Left kidney (tissue), 2 donors: Measurements from ENCODE around the gene PRSS50. TPM values are rescaled to one million over a fixed set of nuclear protein-coding genes. Genes with fewer than 3 reads are reported as not detected.
"Not testable (repeated sequence)": the region's sequence is repeated elsewhere in the genome, so short reads cannot be mapped to it uniquely, and the experiment has no call there.

ENCODE experiments used
- DNase-seq: peaks from one replicate; pipeline ENCODE4 v3.0.0-alpha.2; 2013
- polyA plus RNA-seq: library from polyadenylated mRNA; unstranded; fragments of 120-200 nt; gene quantifications from one replicate; pipeline ENCODE4 v1.2.1, GENCODE V29; 2013; ENCODE audit not compliant: insufficient read length

PRSS50 gene
- polyA plus RNA-seq, 1 donor, result 3.2 TPM

- DNase-seq, result no peak
These were observed 9.1 kb downstream of the PRSS50 start for GRCh38 chr3:46708401-46709156.

- no peak for DNase-seq
These were observed 10.1 kb downstream of the PRSS50 start for GRCh38 chr3:46707601-46708011.

DNA sequence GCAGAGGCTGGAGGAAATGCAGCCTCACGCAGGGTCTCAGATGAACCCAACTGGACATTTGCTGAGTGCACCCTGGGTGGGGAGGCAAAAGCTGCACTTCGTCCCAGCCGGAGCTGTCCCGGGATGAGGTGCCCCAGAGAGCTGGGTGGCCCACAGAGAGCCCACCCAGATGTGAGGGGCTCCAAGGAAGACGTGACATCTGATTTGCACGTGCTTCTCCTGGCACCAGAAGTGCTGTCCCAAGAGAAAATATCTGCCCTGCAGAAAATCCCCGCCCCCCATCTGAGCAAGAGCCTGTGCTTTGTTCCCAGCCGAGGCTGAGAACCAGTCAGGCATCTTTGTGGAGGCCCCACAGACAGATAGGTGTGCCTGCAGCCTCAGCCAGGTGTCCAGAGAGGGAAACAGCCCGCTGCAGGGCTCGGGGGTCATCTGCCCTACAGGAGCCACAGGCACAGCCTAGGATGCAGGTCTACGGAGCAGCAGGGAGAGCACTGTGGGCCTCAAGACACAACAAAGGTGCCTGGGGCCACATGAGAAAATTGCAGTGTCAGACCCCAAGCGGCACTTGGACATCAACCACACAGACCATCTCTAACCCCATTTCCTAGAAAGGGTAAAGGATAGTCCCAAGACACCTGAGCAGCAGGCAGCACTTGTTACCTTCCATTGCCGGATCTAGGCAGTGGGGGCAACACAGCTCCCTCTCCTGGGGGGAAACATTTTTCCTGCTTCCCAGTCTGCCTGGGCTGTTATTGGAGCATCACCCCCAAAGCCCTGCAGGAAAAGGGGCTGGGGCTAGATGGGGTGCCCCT lies 10.7 kb downstream of the PRSS50 start:
- DNase-seq, result no peak

DNA sequence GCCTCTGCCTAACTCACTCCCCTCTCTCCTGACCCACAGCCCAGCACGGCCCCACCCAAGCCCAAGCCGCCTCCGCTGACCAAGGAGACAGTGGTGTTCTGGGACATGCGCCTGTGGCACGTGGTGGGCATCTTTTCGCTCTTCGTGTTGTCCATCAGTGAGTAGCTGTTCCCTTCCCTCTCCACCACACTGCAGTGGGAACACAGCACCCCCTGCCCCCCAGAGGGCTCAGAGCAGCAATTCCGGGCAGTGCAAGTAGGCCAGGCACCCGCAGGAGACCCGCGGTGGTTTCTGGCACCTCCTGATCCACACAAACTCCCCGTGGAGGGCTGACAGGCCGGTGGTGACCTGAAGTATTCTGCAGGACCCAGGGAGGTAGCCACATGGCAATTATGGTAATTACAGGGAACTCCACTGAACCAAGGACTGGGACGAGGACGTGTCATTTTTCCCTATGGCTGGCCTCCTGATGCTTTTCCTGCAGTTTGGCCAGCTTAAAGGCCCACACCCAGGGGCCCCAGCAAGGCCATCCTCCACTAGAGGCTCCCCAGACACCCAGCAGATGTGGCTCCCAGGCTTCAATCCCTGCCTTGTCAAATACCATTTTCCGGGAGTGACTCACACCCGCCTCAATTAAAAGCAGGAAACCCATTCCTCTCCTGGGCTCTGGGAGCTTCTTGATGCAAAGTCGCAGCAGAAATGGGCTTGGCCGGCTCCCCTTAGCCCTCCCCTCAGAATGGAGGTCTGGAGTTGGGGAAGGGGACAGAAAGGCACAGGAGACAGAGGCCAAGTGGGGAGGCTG lies 11.7 kb downstream of the PRSS50 start:
- no peak for DNase-seq

GRCh38 chr3:46705022-46705530 lies 12.6 kb downstream of the PRSS50 start:
- peak; percentile 57 for DNase-seq

GRCh38 chr3:46704346-46704745 lies 13.3 kb downstream of the PRSS50 start:
- not testable (repeated sequence) for DNase-seq

DNA sequence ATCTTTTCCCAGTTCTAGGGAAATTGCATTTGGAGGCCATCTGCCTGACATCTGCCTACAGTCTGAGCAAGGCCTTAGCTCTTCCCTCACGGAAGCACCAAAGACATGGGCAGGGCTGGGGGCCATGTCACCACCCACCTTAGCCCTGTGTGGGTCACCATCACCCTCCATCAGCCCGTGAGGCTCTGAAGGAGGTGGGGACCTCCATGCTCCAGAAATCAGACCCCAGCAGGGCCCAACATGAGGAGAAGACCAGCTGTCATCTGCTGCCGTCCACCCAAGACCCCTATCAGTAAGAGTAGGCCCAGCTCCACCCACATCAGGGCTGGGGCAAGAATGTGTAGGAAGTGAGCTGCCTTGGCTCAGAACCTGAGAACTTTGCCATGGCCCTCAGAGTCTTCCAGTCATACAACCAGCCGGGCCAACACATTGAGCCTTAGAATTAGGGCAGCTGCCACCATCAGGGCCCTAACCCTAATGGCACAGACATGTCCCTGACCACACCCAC lies 14.6 kb downstream of the PRSS50 start:
- no peak for DNase-seq

GRCh38 chr3:46702246-46703012 lies 15.2 kb downstream of the PRSS50 start:
- DNase-seq, result no peak

DNA sequence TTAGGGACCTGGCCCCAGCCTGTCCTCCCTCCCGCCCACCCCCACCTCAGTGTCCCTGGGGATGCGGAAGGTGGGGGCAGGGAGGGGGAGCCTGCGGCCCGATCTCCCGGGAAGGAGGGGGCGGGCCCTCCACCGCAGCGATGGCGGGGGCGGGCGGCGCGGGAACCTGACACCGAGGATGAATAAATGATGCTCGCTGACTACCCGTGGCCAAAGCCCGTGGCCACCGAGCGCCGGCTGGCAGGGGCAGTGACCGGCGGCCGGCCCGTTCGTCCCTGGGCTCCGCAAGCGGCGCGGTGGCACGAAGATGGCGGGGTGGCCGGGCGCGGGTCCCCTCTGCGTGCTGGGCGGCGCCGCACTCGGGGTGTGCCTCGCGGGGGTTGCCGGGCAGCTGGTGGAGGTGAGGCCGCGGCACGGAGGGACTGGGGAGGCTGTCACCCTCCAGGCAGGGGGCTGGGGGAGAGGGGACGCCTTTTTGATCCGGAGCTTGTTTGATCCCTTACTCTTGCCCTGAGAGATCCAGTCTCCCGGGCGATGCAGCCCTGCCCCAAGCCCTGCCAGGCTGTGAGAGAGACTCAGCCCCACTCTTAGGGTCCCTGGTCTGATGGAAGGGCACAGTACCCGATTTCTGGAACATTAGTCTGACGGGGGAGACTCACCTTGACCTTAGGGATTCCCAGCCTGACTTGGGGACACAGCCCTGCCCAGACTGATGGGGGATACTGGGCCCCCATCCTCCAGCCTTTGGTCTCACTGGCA lies 16.3 kb downstream of the PRSS50 start, which contains the start of gene TMIE:
TMIE (plus strand) TSS at position 212 of the 759 bp plus-strand sequence; CDS start at position 308, 96 bp downstream.
- DNase-seq, result no peak

GRCh38 chr3:46700772-46701171 lies 16.9 kb downstream of the PRSS50 start:
- no peak for DNase-seq

DNA sequence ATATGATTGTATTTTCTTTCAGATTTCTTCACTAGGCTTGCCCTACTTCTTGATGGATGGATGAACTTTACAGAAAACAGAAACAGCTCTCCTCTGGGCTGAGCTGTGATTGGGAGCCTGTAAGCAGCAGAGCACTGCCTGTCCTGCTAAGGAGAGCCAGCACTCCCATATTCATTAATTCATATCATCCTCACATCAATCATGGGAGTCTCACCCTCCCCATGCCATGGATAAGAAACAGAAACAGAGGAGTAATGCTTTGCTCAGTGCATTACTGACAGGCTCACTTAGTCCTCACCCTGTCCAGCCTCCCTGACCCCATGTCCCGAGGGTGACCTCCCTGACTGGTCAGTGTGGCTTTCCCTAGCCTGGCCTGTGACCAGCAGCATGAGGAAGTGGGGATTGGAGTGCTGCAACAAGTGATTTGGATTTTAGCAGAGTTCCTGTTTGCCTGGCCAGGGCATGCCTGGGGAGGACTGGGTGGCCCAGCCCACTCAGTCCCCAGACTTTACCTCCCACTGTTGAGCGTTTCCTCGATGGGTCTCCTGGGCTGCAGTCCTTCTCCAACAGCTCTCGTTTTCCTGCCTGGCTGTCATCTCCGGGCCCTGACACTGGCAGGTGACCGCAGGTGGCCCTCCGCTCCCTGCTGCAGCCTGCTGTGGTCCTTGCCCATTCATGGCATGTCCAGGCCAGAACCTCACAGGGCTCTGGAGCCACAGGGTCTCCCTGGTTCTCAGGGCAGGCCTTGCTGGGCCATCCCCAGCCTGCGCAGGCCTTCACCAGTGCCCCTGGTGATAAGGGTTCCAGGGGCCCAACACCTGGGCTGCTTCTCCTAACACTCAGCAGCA lies 17.8 kb downstream of the PRSS50 start:
- DNase-seq, result no peak

GRCh38 chr3:46695962-46696894 lies 21.4 kb downstream of the PRSS50 start:
- no peak for DNase-seq

DNA sequence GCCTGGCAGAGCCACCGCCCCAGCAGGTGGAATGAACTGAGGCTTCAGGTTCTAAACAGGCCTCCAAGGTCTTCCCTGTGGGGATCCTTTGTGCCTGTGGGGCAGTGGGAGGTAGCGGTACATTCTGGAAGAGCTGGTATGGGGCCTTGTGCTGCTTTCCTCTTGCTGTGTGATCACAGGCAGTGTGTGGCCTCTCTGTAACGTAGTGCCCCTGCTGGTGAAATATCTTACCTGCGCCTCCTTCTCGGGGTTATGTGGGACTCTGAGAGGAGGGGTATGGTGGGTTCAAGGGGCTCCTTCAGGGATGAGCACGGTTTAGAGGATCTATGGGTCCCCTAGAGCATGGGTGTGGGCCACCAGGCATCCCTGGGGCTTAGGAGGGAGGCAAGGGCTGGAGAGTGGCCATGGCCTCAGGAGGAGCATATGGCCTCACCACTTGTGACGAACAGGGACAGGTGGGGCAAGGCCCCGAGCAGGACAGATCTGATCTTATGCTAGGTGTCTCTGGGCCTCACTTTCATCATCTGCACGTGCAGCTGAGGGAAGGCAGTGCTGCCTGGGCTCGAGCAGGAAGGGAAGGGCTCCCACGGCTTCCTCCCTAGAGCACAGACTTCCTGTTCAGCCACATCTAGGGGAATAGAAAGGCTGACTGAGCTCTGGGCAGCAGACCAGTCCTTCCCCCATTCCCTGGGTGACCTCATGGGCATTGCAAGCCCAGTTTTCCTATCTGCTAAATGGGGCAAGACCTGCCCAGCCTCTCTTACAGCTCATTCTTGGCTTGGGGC lies 22.3 kb downstream of the PRSS50 start:
- no peak for DNase-seq

- no peak for DNase-seq
These were observed 23.1 kb downstream of the PRSS50 start for GRCh38 chr3:46694520-46694919.

- no peak for DNase-seq
These were observed 23.8 kb downstream of the PRSS50 start for GRCh38 chr3:46693892-46694226.

GRCh38 chr3:46693038-46693891 lies 24.4 kb downstream of the PRSS50 start, which contains the start of gene ALS2CL:
Gene ALS2CL, minus strand, starts transcription at chr3:46693679. Its CDS starts 4,239 bp downstream, at chr3:46689440.
- DNase-seq, result no peak
